Caco-2 (cell line): ENCODE measurements around the gene FNDC11. TPM values are rescaled to one million over a fixed set of nuclear protein-coding genes. Genes with fewer than 3 reads are reported as not detected.

Experiments
- BruUV-seq: library from RNA; stranded (reverse); fragments of 400-500 nt; replicated peaks from 2 replicates; lab custom pipeline; 2021; lab: Mats Ljungman, UMichigan
- CTCF ChIA-PET: fragments of 300-600 bp; sonication (Branson Sonifier 250); formaldehyde crosslinking; loops from one replicate; lab custom pipeline; 2022; ENCODE audit warnings: antibody characterized with exemption; lab: Charles Lee
- POLR2A ChIA-PET: fragments of 300-600 bp; sonication (Branson Sonifier 250); formaldehyde crosslinking; loops from one replicate; lab custom pipeline; 2022; ENCODE audit warnings: antibody characterized with exemption; lab: Charles Lee
- DNase-seq, 2 experiments: peaks; one replicate each; pipeline versions ENCODE4 v3.0.0 to v3.0.0-alpha.2; 2020 to 2022
- H3K27me3 ChIP-seq: replicated peaks from 2 replicates; pipeline ENCODE4 v1.6.0; 2011; ENCODE audit warnings: low read length; ENCODE audit not compliant: control insufficient read depth, insufficient read depth
- H3K36me3 ChIP-seq: 2 replicates; pipeline ENCODE4 v1.5.1; 2011; ENCODE audit warnings: low read length; ENCODE audit not compliant: control insufficient read depth, insufficient read depth
- H3K4me1 ChIP-seq: fragments of 250-450 bp; sonication (Bioruptor Pico); 2 replicates; pipeline ENCODE4 v1.5.1; 2020; ENCODE audit warnings: mild to moderate bottlenecking
- H3K4me3 ChIP-seq: 2 replicates; pipeline ENCODE4 v1.5.1; 2011; ENCODE audit warnings: low read depth, mild to moderate bottlenecking, control low read depth, low read length
- H3K9me3 ChIP-seq: fragments of 250-450 bp; sonication (Bioruptor Pico); 2 replicates; pipeline ENCODE4 v1.5.1; 2020; ENCODE audit warnings: mild to moderate bottlenecking, moderate library complexity
- H3K27ac Mint-ChIP-seq: one replicate; pipeline ENCODE4 v1.8.0; 2022; ENCODE audit warnings: mixed read lengths; ENCODE audit not compliant: unreplicated experiment
- H3K27me3 Mint-ChIP-seq: one replicate; pipeline ENCODE4 v1.8.0; 2022; ENCODE audit warnings: mixed read lengths; ENCODE audit not compliant: insufficient read depth, unreplicated experiment
- H3K36me3 Mint-ChIP-seq: one replicate; pipeline ENCODE4 v1.8.0; 2022; ENCODE audit warnings: mild to moderate bottlenecking, mixed read lengths; ENCODE audit not compliant: insufficient read depth, unreplicated experiment
- H3K4me1 Mint-ChIP-seq: one replicate; pipeline ENCODE4 v1.8.0; 2022; ENCODE audit warnings: low read depth, mixed read lengths; ENCODE audit not compliant: unreplicated experiment
- H3K4me3 Mint-ChIP-seq: one replicate; pipeline ENCODE4 v1.8.0; 2022; ENCODE audit warnings: mild to moderate bottlenecking, moderate library complexity, mixed read lengths; ENCODE audit not compliant: unreplicated experiment
- H3K9me3 Mint-ChIP-seq: one replicate; pipeline ENCODE4 v1.8.0; 2022; ENCODE audit warnings: mixed read lengths; ENCODE audit not compliant: unreplicated experiment
- intact Hi-C: fragments of 100-400 bp; cut with micrococcal nuclease; formaldehyde crosslinking; loops from one replicate; pipeline ENCODE4 v1.10.0; 2022; ENCODE audit not compliant: unreplicated experiment
- total RNA-seq: library from RNA; stranded (reverse); gene quantifications from 2 replicates; pipeline ENCODE4 v1.2.3, GENCODE V29; 2022
- TF ChIP-seq, protein P1 (sequence below), 2 experiments: fragments of 200-600 bp in 1 of 2; IDR thresholded peaks; 1 replicate in 1 of 2; 2 replicates in 1 of 2; pipeline versions ENCODE4 v1.5.1 to v1.8.0; 2011 to 2022; ENCODE audit warnings: antibody characterized with exemption in 1 of 2, control low read depth in 1 of 2, inconsistent platforms in 1 of 2, low read depth in 1 of 2, low read length in 1 of 2, mild to moderate bottlenecking in 1 of 2, moderate library complexity in 1 of 2; ENCODE audit not compliant: insufficient read depth in 1 of 2, severe bottlenecking in 1 of 2, unreplicated experiment in 1 of 2

The FNDC11 gene
- total RNA-seq, 1 experiment from 2014 or later = not detected

DNA sequence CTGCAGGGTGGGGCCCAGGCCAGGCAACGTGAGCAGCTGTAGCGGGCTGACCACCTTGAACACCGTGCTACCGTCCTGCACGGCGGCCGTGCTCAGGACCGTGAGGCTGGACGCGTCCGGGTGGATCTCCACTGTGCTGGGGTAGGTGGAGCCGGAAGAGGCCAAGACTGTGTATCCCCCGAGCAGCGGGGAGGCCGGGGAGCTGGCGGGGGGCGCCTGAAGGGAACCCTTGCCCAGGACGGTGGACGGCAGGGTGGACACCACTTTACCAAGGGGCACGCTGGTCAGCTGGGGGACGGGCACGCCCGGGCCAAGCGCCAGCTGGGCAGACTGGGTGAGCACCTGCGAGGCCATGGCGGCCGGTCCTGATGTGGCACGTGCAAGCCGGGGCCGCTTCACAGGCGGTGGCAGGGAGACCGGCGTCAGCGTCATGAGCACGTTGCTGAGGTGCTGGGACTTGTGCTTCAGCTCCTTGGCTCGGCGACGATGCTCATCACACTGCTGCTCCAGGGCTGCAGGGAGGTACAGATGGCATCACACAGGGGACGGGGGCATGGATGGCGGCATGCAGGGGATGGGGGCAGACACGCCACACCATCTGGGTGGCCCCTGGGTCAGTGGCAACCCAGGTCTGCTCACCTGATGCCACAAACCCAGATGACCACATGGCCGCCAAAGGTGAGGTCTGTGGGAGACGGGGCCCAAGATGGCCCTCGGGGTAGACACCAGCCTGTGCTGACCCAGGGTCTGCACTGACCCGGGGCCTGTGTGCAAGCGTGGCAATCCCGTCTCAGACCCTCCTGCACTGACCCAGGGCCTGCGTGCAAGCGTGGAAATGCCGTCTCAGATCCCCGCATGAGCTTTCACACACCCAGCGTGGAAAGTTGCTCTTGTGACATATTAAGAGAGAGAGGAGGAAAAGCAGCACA is 36.5 kb downstream of the FNDC11 start:
- peaks cover 1% of the 10 kb centered on the region; the same call in 1 of the 2 replicates for H3K36me3 ChIP-seq
- H3K4me1 Mint-ChIP-seq = no peaks in the 10 kb centered on the region
- H3K27ac Mint-ChIP-seq = no peak overlapping the region
- H3K27me3 Mint-ChIP-seq = no peaks in the 10 kb centered on the region
- BruUV-seq = no TSS peak
- H3K4me3 Mint-ChIP-seq = no peak overlapping the region
- TF ChIP-seq, protein P1, sequence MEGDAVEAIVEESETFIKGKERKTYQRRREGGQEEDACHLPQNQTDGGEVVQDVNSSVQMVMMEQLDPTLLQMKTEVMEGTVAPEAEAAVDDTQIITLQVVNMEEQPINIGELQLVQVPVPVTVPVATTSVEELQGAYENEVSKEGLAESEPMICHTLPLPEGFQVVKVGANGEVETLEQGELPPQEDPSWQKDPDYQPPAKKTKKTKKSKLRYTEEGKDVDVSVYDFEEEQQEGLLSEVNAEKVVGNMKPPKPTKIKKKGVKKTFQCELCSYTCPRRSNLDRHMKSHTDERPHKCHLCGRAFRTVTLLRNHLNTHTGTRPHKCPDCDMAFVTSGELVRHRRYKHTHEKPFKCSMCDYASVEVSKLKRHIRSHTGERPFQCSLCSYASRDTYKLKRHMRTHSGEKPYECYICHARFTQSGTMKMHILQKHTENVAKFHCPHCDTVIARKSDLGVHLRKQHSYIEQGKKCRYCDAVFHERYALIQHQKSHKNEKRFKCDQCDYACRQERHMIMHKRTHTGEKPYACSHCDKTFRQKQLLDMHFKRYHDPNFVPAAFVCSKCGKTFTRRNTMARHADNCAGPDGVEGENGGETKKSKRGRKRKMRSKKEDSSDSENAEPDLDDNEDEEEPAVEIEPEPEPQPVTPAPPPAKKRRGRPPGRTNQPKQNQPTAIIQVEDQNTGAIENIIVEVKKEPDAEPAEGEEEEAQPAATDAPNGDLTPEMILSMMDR (IDR thresholded peaks at IDR 0.05; ENCODE audit: insufficient read depth in 1 of 2, low read depth in 1 of 2, low read length in 1 of 2, severe bottlenecking in 1 of 2, unreplicated experiment in 1 of 2) = no peak
- ChIA-PET POLR2A (no interaction called here), CTCF (no interaction called here)
- DNase-seq = peak in 1 of 2 experiments; percentile 46
- no peaks in the 10 kb centered on the region for H3K4me1 ChIP-seq
- peaks cover 13% of the 10 kb centered on the region for H3K36me3 Mint-ChIP-seq
- no peaks in the 10 kb centered on the region for H3K9me3 ChIP-seq
- intact Hi-C loops = no loop called here
- no peaks in the 10 kb centered on the region for H3K27me3 ChIP-seq
- H3K4me3 ChIP-seq = no peak overlapping the region
- H3K9me3 Mint-ChIP-seq = no peaks in the 10 kb centered on the region

DNA sequence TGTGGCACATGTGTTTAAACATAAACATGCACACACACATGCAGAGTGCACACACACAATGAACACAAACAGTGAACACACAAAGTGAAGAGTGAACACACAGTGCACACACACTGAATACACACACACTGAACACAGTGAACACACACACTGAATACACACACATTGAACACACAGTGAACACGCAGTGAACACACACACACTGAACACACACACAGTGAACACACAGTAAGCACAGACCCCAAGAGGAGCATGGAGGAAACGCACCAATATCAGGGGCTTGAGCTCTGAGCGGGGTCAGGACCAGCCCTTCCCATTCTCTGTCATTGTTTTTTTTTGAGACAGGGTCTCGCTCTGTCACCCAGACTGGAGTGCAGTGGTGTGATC is 37.2 kb downstream of the FNDC11 start:
- CTCF ChIA-PET = interaction anchor here (0.6 to 1.1 kb wide), 2 partner anchors 150 to 211 kb away, joined by 3 read pairs; no protein-coding TSS in a partner anchor
- TF ChIP-seq, protein P1 (IDR thresholded peaks at IDR 0.05; ENCODE audit: insufficient read depth in 1 of 2, low read depth in 1 of 2, low read length in 1 of 2, severe bottlenecking in 1 of 2, unreplicated experiment in 1 of 2) = no peak
- Histone ChIP-seq H3K36me3 (peaks cover 1% of the 10 kb centered on the region; the same call in 1 of the 2 replicates), H3K4me1 (no peaks in the 10 kb centered on the region), H3K4me3 (no peak overlapping the region), H3K27me3 (no peaks in the 10 kb centered on the region), H3K9me3 (no peaks in the 10 kb centered on the region)
- Mint-ChIP-seq H3K27ac (no peak overlapping the region), H3K36me3 (peaks cover 13% of the 10 kb centered on the region), H3K4me3 (no peak overlapping the region), H3K4me1 (no peaks in the 10 kb centered on the region), H3K9me3 (no peaks in the 10 kb centered on the region), H3K27me3 (no peaks in the 10 kb centered on the region)
- POLR2A ChIA-PET = interaction anchor here (0.6 to 0.7 kb wide), 2 partner anchors 29 to 170 kb away, joined by 3 to 5 read pairs; no protein-coding TSS in a partner anchor
- intact Hi-C loops = no loop called here
- no peak for DNase-seq
- no TSS peak for BruUV-seq

DNA sequence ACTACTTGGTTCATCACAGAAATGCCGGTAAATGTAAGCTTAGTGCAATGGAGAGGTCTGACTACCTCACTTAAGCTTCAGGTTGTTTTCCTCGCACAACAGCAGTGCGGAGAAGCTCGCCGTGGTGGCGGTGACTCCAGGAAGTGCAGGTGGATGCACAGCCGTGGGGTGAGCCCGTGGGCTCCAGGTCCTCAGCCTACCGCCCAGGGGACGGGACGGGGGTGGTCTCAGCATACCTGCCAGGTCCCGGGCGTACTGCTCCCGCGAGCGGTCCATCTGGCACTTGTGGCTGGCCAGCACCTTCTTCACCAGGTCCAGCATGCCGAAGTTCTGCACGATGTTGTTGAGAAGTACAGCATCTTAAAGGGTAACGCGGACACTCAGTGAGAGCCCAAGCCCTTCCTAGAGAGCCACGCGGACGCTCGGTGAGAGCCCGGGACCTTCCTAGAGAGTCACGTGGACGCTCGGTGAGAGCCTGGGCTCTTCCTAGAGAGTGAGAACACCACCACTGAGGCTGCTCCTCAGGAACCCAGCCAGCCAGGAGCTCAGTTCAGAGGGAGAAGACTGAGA is 37.9 kb downstream of the FNDC11 start:
- no peaks in the 10 kb centered on the region for H3K9me3 Mint-ChIP-seq
- DNase-seq = no peak
- Histone ChIP-seq H3K4me1 (no peaks in the 10 kb centered on the region), H3K36me3 (peaks cover 1% of the 10 kb centered on the region; the same call in 1 of the 2 replicates), H3K4me3 (no peak overlapping the region), H3K9me3 (no peaks in the 10 kb centered on the region), H3K27me3 (no peaks in the 10 kb centered on the region)
- H3K4me1 Mint-ChIP-seq = no peaks in the 10 kb centered on the region
- intact Hi-C loops = no loop called here
- H3K36me3 Mint-ChIP-seq = peaks cover 13% of the 10 kb centered on the region
- no peak overlapping the region for H3K27ac Mint-ChIP-seq
- TF ChIP-seq, protein P1 (IDR thresholded peaks at IDR 0.05; ENCODE audit: insufficient read depth in 1 of 2, low read depth in 1 of 2, low read length in 1 of 2, severe bottlenecking in 1 of 2, unreplicated experiment in 1 of 2) = no peak
- POLR2A ChIA-PET = interaction anchor here (0.6 to 1.0 kb wide), 3 partner anchors 18 to 169 kb away, joined by 3 to 8 read pairs (median 5); partner anchors contain the start of gene HELZ2
- H3K4me3 Mint-ChIP-seq = no peak overlapping the region
- CTCF ChIA-PET = interaction anchor here (0.6 to 1.1 kb wide), 2 partner anchors 149 to 211 kb away, joined by 3 read pairs; no protein-coding TSS in a partner anchor
- no peaks in the 10 kb centered on the region for H3K27me3 Mint-ChIP-seq
- BruUV-seq = no TSS peak
